ENCODE results near the gene GRIN2A.

Gene GRIN2A

GRCh38 chr16:9957433-9957832 lies 224.8 kb downstream of the GRIN2A start:
- no peak for DNase-seq

GRCh38 chr16:9957002-9957401 lies 225.2 kb downstream of the GRIN2A start:
- DNase-seq: no peak

GRCh38 chr16:9955677-9956076 lies 226.6 kb downstream of the GRIN2A start:
- DNase-seq: no peak

GRCh38 chr16:9953908-9954570 lies 228.2 kb downstream of the GRIN2A start:
- DNase-seq: no peak

- no peak for DNase-seq
These were observed 231.6 kb downstream of the GRIN2A start for GRCh38 chr16:9950658-9951057.

GRCh38 chr16:9949396-9949795 lies 232.8 kb downstream of the GRIN2A start:
- DNase-seq: no peak

- no peak for DNase-seq
These were observed 233.3 kb downstream of the GRIN2A start for GRCh38 chr16:9948933-9949332.

GRCh38 chr16:9946022-9946720 lies 236.1 kb downstream of the GRIN2A start:
- DNase-seq: no peak

GRCh38 chr16:9943121-9943520 lies 239.1 kb downstream of the GRIN2A start:
- no peak for DNase-seq

GRCh38 chr16:9941245-9941644 lies 241.0 kb downstream of the GRIN2A start:
- DNase-seq: no peak

GRCh38 chr16:9934723-9935508 lies 247.3 kb downstream of the GRIN2A start:
- DNase-seq: no peak

- no peak for DNase-seq
These were observed 249.1 kb downstream of the GRIN2A start for GRCh38 chr16:9932919-9933653.

GRCh38 chr16:9932000-9932399 lies 250.2 kb downstream of the GRIN2A start:
- no peak for DNase-seq

GRCh38 chr16:9929836-9930235 lies 252.4 kb downstream of the GRIN2A start:
- DNase-seq: no peak

GRCh38 chr16:9929313-9929712 lies 252.9 kb downstream of the GRIN2A start:
- no peak for DNase-seq

GRCh38 chr16:9922441-9922840 lies 259.8 kb downstream of the GRIN2A start:
- DNase-seq: no peak

- no peak for DNase-seq
These were observed 260.2 kb downstream of the GRIN2A start for GRCh38 chr16:9921997-9922396.

GRCh38 chr16:9919460-9919859 lies 262.8 kb downstream of the GRIN2A start:
- no peak for DNase-seq

- DNase-seq: no peak
These were observed 264.5 kb downstream of the GRIN2A start for GRCh38 chr16:9917691-9918090.

GRCh38 chr16:9913604-9914326 lies 268.5 kb downstream of the GRIN2A start:
- no peak for DNase-seq

GRCh38 chr16:9911989-9912388 lies 270.2 kb downstream of the GRIN2A start:
- no peak for DNase-seq

- no peak for DNase-seq
These were observed 271.0 kb downstream of the GRIN2A start for GRCh38 chr16:9911231-9911630.
